ENCODE results near the gene EPGN. TPM values are rescaled to one million over a fixed set of nuclear protein-coding genes. Genes with fewer than 3 reads are reported as not detected.

EPGN gene
- polyA plus RNA-seq, 2 of the 4 experiments (the other 2 are of a cell fraction) = not detected

DNA sequence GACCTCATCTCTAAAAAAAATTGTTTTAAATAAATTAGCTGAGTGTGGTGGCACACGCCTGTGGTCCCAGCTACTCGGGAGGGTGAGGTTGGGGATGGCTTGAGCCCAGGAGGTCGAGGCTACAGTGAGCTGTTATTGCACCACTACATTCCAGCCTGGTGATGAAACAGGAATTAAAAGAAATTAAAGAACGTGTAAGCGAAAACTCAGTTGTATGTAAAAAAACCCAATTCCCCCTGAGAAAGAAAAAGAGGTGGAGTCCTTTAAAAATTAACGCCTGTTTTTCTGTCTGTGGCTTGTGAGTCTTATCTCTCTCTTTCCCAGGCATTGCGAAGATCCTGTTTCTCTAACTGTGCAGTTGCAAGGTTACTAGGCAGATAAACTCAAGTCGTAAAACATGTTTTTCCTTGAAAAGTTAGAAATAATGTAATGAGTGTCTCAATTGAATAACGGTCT is 22.1 kb downstream of the EPGN start (continued):
- no peak for TF ChIP-seq CBX8 (IDR thresholded peaks at IDR 0.05)

DNA sequence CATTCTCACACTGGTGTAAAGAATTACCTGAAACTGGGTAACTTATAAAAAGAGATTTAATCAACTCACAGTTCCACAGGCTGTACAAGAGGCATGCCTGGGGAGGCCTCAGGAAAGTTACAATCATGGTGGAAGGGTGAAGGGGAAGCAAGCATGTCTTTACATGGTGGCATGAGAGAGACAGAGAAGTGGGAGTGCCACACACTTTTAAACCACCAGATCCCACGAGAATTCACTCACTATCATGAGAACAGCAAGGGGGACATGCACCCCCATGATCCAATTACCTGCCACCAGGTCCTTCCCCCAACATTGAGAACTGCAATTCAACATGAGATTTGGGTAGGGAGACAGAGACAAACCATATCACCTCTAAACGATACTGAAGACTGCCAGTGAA is 23.0 kb downstream of the EPGN start:
- CTCF ChIA-PET = interaction anchor here (1.0 to 2.8 kb wide), 2 partner anchors 11 kb away, joined by 4 to 13 read pairs; no protein-coding TSS in a partner anchor
- H3K27ac ChIP-seq = no peak overlapping the region
- WGBS (ENCODE audit: missing lambda C conversion rate) = 100% methylated on average over 1 of the region's 2 CpGs
- FAIRE-seq = no peak
- H3K9me3 ChIP-seq = no peaks in the 10 kb centered on the region
- POLR2A ChIA-PET = no interaction called here
- DNase-seq (ENCODE audit: low read depth in 1 of 2, low spot score in 1 of 2) = no peak
- ATAC-seq = no peak
- H3K4me1 ChIP-seq = no peaks in the 10 kb centered on the region
- H3K4me2 ChIP-seq = no peak overlapping the region
- TF ChIP-seq BHLHE40 (IDR thresholded peaks at IDR 0.05; ENCODE audit: low read depth, low read length) = no peak
- TF ChIP-seq, protein P1, sequence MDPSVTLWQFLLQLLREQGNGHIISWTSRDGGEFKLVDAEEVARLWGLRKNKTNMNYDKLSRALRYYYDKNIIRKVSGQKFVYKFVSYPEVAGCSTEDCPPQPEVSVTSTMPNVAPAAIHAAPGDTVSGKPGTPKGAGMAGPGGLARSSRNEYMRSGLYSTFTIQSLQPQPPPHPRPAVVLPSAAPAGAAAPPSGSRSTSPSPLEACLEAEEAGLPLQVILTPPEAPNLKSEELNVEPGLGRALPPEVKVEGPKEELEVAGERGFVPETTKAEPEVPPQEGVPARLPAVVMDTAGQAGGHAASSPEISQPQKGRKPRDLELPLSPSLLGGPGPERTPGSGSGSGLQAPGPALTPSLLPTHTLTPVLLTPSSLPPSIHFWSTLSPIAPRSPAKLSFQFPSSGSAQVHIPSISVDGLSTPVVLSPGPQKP (IDR thresholded peaks at IDR 0.05; ENCODE audit: low read depth, low read length) = no peak
- no peak for TF ChIP-seq EHMT2 (IDR thresholded peaks at IDR 0.05; ENCODE audit: low read depth)
- TF ChIP-seq POLR2A (IDR thresholded peaks at IDR 0.05; ENCODE audit: low read length) = no peak
- no peak for TF ChIP-seq EHF (CRISPR knock-in tag; IDR thresholded peaks at IDR 0.05)
- TF ChIP-seq JUNB (IDR thresholded peaks at IDR 0.05) = no peak
- TF ChIP-seq RCOR1 (IDR thresholded peaks at IDR 0.05; ENCODE audit: low read depth, low read length) = no peak
- TF ChIP-seq KDM1A (IDR thresholded peaks at IDR 0.05; ENCODE audit: low read depth) = no peak
- TF ChIP-seq SREBF2 (IDR thresholded peaks at IDR 0.05) = no peak
- no peak for TF ChIP-seq TFCP2L1 (CRISPR knock-in tag; IDR thresholded peaks at IDR 0.05)
- no peak for TF ChIP-seq RNF2 (IDR thresholded peaks at IDR 0.05; ENCODE audit: borderline replicate concordance, low read depth)
- no peak for TF ChIP-seq MAFK (IDR thresholded peaks at IDR 0.05; ENCODE audit: partially characterized antibody)
- TF ChIP-seq, protein P2, sequence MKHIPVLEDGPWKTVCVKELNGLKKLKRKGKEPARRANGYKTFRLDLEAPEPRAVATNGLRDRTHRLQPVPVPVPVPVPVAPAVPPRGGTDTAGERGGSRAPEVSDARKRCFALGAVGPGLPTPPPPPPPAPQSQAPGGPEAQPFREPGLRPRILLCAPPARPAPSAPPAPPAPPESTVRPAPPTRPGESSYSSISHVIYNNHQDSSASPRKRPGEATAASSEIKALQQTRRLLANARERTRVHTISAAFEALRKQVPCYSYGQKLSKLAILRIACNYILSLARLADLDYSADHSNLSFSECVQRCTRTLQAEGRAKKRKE (CRISPR knock-in tag; IDR thresholded peaks at IDR 0.05; ENCODE audit: low read depth) = no peak
- TF ChIP-seq ZC3H11A (IDR thresholded peaks at IDR 0.05) = no peak
- no peak for TF ChIP-seq CHD4 (IDR thresholded peaks at IDR 0.05; ENCODE audit: borderline replicate concordance)
- TF ChIP-seq HOXA7 (CRISPR knock-in tag; IDR thresholded peaks at IDR 0.05) = no peak
- H3K4me3 ChIP-seq = no peak overlapping the region

DNA sequence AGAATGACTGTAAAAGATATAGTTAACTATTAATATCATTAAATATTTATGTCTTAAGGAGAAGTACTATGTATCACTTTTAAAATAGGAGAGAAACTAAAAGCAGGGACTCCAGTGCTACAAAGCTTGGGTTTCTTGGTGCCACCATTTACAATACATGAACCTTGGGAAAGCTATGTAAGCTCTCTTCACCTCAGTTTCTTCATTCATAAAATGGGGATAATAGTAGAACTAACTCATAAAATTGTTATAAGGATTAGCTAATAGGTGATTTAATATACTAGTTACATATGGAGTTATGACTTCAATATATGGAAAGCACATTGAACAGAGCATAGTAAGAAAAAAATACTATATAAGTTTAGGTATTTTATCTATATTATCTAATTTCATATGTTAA is 23.7 kb downstream of the EPGN start:
- CTCF ChIA-PET = interaction anchor here (1.0 to 2.1 kb wide), 2 partner anchors 12 to 38 kb away, joined by 4 to 5 read pairs; no protein-coding TSS in a partner anchor
- Histone ChIP-seq H3K4me1 (no peaks in the 10 kb centered on the region), H3K27ac (no peak overlapping the region), H3K4me3 (no peak overlapping the region), H3K4me2 (no peak overlapping the region), H3K9me3 (no peaks in the 10 kb centered on the region)
- POLR2A ChIA-PET = no interaction called here
- no peak for TF ChIP-seq CHD4 (IDR thresholded peaks at IDR 0.05; ENCODE audit: borderline replicate concordance)
- no peak for TF ChIP-seq FOSB (CRISPR knock-in tag; IDR thresholded peaks at IDR 0.05)
- TF ChIP-seq MAZ (IDR thresholded peaks at IDR 0.05; ENCODE audit: borderline replicate concordance, low read depth, low read length) = no peak
- no peak for TF ChIP-seq ZSCAN20 (CRISPR knock-in tag; IDR thresholded peaks at IDR 0.05)
- TF ChIP-seq HOXA7 (CRISPR knock-in tag; IDR thresholded peaks at IDR 0.05) = no peak
- TF ChIP-seq SMC3 (IDR thresholded peaks at IDR 0.05) = no peak
- TF ChIP-seq RAD21 (conservative IDR thresholded peaks at IDR 0.05 in 1 of 2, IDR thresholded peaks at IDR 0.05 in 1 of 2) = no peak
- TF ChIP-seq ZFP36 (IDR thresholded peaks at IDR 0.05; ENCODE audit: borderline replicate concordance, partially characterized antibody) = no peak
- TF ChIP-seq RCOR1 (IDR thresholded peaks at IDR 0.05; ENCODE audit: low read depth, low read length) = no peak
- no peak for TF ChIP-seq RNF2 (IDR thresholded peaks at IDR 0.05; ENCODE audit: borderline replicate concordance, low read depth)
- TF ChIP-seq, protein P3, sequence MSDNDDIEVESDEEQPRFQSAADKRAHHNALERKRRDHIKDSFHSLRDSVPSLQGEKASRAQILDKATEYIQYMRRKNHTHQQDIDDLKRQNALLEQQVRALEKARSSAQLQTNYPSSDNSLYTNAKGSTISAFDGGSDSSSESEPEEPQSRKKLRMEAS (IDR thresholded peaks at IDR 0.05) = no peak
- TF ChIP-seq HOXB5 (CRISPR knock-in tag; IDR thresholded peaks at IDR 0.05) = no peak
- TF ChIP-seq NR3C1 (IDR thresholded peaks at IDR 0.05) = no peak
- TF ChIP-seq, protein P4, sequence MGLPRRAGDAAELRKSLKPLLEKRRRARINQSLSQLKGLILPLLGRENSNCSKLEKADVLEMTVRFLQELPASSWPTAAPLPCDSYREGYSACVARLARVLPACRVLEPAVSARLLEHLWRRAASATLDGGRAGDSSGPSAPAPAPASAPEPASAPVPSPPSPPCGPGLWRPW (IDR thresholded peaks at IDR 0.05) = no peak
- TF ChIP-seq, protein P2 (CRISPR knock-in tag; IDR thresholded peaks at IDR 0.05; ENCODE audit: low read depth) = no peak
- no peak for TF ChIP-seq CBX2 (IDR thresholded peaks at IDR 0.05; ENCODE audit: borderline replicate concordance, low read depth)
- TF ChIP-seq, protein P5, sequence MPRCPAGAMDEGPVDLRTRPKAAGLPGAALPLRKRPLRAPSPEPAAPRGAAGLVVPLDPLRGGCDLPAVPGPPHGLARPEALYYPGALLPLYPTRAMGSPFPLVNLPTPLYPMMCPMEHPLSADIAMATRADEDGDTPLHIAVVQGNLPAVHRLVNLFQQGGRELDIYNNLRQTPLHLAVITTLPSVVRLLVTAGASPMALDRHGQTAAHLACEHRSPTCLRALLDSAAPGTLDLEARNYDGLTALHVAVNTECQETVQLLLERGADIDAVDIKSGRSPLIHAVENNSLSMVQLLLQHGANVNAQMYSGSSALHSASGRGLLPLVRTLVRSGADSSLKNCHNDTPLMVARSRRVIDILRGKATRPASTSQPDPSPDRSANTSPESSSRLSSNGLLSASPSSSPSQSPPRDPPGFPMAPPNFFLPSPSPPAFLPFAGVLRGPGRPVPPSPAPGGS (IDR thresholded peaks at IDR 0.05) = no peak
- no peak for TF ChIP-seq SREBF2 (IDR thresholded peaks at IDR 0.05)
- DNase-seq (ENCODE audit: low read depth in 1 of 2, low spot score in 1 of 2) = no peak
- FAIRE-seq = no peak
- ATAC-seq = no peak
